ENCODE measurements around the gene TOX2.

TOX2 gene

GRCh38 chr20:43961116-43961515 is 46.5 kb downstream of the TOX2 start:
- DNase-seq = no peak

DNA sequence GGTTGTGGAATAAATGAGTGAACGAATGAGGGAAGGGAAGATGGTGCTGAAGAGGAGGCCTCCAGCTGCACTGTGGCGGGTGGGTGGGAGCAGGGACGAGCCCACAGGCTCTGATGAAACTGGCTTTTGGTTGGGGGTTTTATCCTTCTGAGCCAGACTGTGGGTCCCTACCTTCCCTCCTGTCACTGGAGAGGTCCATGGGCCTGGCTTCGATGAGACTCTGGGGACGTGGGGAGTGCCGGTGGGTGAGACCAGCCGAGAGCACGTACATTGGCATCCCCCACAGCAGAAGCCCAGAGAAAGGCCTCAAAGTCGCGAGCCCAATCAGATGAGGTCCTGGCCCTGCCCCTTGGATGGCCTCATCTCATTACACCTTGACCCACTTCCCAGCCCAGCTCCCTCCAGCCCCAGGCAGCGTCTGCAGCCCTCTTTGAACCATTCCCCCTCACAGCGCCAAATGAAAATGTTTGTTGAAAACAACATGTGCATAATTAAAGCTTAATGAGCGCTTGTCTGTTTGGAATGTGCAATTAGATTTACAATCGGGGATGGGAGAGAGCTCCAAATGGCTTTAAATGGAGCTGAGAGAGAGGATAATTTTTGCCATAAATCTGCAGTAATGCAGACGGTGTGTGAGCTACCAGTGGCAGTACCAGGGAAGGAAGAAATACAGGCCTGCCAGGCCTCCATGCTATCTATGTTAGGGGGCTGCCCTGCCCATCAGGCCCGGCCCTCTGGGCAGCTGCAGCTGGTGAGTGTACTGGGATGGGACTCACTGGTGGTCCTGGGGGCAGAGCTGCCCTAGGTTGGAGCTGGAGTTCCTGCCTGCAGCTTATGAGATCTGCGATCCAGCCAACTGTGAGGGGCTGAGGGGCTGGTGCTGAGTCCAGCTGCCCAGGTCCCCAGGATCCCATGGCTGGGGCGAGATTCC is 47.2 kb downstream of the TOX2 start:
- DNase-seq = no peak

- no peak for DNase-seq
Observed at GRCh38 chr20:43962530-43962929, 47.9 kb downstream of the TOX2 start.

GRCh38 chr20:43963233-43963632 is 48.6 kb downstream of the TOX2 start:
- DNase-seq = no peak

DNA sequence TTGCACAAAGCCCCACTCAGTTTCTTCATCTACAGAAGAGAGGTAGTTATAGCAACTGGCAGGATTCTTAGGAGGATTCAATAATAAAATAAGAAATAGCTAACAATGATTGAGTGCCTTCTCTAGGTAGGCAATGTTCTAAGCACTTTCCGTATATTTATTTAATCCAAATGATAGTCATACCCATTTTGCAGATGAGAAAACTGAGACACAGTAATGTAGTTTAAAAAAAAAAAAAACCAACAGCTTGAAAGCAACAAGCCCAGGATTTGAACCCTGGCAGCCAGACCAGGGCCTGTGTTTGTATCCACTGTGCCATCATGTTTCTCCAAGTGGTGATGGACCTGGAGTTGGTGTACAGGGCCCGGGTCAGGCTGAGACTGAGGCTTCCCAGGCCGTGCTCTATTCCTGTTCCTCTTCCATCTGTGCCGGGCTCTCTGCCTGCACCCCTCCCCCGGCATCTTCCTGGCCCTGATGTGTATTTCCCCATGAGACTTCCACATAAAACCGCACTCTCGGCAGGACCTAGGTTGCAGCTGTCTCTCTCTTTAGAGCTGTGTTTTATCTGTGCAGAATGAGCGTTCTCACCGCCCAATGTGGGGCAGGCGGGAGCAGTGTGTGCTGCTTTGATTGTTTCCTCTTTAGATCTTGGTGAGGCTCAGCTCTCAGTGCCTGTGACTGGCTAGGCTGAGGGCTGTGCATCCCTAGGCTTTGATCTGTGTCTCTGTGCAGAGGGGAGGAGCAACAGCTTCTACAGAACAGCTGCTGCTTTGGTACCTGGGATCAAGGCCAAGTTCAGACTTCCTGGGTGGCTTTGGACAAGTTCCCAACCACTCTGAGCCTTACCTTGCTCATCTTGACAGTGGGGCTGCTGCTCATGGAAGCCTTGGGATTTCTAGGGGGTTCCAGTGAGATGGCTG is 49.5 kb downstream of the TOX2 start:
- peak; percentile 67 for DNase-seq

DNA sequence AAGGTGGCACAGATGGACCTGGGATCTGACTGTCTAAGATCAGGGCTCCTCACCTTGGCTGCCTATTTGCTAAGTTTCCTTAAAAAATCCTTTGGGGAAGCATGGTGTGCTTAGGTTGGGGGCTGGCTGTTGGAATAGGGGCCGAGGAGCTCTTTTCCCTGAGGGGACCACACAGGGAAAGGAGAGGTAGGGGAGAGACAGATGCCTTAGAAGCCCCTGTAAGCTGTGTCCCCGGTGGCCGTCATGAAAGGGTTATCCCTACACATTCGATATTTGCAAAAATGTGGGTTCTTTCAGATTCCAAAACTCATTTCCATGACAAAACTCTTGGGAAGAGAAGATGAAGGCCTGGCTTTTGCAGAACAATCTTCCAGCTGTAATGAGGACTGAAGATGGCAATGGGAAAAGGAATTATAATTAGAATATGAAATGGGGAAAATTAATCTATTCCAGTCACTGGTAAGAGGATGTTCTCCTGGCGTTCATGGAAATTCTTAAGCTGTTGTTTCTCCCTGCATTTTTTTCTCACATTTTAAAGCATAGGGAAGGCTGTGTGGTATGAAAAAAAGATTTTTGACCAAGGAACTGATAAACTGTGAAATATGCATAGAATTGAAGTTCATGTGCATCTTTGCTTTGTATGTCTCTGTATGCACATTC is 53.8 kb downstream of the TOX2 start:
- DNase-seq = no peak

- DNase-seq = no peak
Observed at GRCh38 chr20:43969028-43969447, 54.4 kb downstream of the TOX2 start.

- DNase-seq = no peak
Observed at GRCh38 chr20:43969501-43970182, 55.0 kb downstream of the TOX2 start.

DNA sequence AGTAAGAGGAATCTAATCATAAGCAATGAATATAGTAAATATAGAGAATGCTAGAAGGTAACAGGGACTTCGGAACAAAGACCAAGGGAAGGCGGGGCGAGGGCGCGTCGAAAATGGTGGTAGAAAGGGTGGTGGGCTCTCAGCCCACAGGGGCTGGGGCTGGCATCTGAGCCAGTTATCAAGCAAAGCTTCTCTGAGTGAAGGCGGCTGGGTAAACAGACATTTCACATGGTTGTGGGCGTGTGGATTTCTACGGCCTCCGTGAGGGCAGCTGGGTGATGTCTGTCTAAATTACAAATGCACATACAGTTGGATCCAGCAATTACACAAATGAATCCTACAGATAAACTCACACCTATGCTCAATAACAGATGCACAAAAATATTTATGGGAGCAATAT is 56.6 kb downstream of the TOX2 start:
- no peak for DNase-seq

DNA sequence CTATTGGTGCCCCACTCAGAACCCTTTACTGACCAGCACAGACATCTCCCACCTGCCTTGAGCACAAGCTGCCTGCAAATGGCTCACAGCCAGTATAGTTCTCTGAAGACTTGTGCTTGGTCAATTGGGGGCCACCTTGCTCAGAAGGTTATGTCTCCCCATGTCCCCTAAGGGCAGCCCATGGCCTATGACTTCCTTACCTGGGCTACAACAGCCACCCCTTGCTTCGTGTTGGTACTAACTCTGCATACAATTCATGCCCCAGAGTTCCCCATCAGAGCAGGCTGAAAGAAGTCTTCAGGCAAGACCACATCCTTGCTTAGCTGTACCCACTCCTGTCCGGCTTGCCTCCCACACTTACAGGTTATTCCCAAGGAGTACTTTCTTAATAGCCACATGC is 57.4 kb downstream of the TOX2 start:
- no peak for DNase-seq

DNA sequence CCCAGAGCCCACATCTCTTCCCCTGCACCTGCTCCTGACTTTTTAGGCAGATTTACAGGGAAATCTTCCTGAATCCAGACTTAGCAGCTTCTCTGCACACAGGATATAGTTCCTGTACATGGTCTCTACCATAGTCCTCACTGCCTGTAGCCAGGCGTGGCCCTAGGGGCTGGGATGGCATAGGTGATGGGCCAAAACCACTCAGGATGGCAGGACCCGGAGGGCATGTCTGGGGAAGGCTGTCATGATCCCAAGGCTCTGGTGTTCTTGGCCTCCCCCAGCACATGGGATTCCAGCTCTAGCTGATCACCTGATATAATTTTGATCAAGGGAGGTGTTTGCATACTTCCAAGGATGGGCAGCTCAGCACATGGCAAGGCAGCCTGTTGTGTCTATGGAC is 58.0 kb downstream of the TOX2 start:
- no peak for DNase-seq

DNA sequence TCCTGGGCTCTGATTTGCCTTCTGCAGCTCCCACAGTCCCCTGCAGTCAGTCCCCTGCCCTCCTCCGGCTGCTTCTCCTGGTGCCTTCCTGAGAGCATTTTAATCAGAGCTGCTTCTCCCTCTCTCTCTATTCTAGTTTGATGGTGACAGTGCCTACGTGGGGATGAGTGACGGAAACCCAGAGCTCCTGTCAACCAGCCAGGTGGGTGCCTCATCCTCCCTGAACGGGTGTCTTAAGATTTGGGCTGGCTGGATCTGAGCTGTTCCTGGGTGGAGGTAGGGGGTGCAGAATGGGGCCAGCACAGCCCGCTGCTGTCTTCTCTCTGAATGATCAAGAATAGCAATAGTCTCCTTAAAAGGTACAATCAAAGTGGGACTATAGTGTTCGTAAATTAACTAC is 58.6 kb downstream of the TOX2 start:
- DNase-seq = no peak

- no peak for DNase-seq
Observed at GRCh38 chr20:43973671-43974450, 59.2 kb downstream of the TOX2 start.

- no peak for DNase-seq
Observed at GRCh38 chr20:43974695-43975094, 60.0 kb downstream of the TOX2 start.

DNA sequence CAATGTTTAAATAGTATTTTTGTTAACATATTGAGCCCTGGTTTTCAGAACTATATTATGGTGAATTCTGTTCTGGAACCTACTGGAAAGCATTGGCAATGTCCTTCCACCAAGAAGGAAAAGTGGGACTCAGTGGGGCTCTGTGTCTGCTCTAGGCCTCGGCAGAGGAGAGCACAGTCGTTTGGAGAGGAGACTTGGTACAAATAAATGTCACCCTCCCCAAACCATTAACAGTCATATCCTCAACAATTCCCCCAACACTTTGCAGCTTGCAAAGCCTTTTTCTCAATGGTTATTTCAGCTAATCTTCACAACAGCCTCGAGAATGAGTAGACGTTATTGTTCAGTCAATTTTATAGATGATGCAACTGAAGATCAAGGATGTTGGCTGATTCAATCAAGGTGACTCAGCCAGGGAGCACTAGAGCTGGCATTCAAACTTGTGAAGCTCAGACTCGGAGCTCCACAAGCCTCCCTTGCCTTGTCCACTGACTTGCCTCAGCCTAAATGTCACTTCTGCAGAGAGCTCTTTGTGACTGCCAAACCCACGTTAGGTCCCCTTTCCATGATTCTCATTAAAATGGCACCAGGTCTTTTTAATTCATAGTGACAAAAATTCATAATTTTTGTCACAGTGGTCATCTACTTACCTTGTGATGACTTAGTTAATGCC is 60.6 kb downstream of the TOX2 start:
- no peak for DNase-seq

GRCh38 chr20:43976547-43976946 is 61.9 kb downstream of the TOX2 start:
- no peak for DNase-seq

DNA sequence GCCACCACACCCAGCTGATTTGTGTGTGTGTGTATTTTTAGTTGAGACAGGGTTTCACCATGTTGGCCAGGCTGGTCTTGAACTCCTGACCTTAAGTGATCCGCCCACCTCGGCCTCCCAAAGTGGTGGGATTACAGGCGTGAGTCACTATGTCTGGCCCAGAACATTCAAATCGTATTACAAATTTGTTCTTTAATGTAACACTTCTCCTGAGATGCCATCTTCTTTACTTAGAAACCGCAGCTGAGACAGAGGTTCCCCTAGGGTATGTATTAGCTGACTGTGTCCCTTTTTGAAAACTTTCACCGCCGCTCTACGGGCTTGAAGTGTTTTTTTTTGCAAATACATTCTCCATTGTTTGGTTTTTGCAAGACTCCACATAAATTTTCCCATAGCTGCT is 62.6 kb downstream of the TOX2 start:
- no peak for DNase-seq

DNA sequence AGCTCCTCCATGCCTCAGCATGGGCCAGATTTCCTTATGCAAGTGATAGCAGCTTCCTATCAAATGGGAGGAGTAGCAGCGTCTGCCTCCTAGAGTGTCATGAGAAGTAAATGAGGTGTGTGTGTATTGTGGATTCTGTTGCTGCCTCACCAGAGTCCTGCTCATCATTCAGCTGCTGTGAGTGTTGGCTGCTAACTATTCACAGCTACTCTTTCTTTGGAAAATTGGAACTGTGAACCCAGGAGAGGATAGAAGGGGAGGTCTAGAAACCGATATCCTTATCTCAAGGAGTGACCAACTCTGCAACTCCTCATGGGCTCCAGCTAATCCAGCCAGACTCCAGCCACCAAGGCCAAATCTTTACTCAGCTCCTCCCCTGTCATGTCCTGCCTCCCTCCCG is 63.3 kb downstream of the TOX2 start:
- DNase-seq = no peak

- DNase-seq = no peak
Observed at GRCh38 chr20:43979576-43980105, 65.0 kb downstream of the TOX2 start.

DNA sequence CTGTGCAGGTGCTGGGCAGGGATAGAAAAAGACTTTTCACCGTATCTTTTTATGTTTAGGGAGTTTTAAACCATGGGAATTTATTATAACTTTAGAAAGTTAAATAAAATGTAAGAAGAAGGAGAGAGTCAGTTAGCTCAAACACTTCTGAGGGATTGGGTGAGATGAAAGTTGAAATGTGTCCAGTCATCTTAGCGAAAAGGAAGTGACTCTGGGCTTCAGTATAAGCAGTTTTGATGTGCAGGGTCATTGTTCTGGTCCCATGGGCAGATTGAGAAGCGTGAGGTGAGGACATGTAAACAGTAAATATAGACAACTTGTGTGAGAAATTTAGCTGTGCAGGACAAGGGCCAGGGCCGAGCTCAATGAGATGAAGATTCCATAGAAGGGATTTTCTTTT is 66.9 kb downstream of the TOX2 start:
- no peak for DNase-seq

DNA sequence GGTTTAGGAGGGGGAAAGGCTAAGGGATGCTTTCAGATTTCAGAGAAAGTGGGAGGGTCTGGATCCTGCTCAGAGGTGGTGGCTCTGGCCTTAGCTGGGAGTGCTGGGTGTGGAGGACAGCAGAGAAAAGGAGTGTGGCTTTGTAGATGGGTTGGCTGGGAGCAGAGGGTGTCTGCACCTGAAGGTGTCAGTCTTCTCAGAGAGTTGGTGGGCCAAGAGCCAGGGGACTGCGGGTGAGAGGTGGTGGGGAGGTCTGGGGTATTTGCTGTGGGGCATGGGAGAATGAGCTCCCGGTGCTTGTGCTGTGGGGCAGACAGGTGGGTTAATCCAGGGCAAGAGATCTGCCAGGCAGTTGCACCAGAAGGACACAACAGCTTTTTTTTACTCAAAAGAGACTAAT is 67.4 kb downstream of the TOX2 start:
- no peak for DNase-seq

Measured in femur (tissue), 1 donor.